NCI-H1417 treated with DMSO at 0.1 percent for 48 hours (cell line): ENCODE results near the gene SEC22C.

Experiments used
- DNase-seq: peaks from one replicate; lab custom pipeline; 2025; lab: John Stamatoyannopoulos, UW

SEC22C gene

GRCh38 chr3:42498034-42498433 lies 83.7 kb downstream of the SEC22C start:
- no peak for DNase-seq
